SK-N-SH (cell line): Measurements from ENCODE around the gene PEX16.

Source experiments
- CTCF ChIP-seq: fragments of 200-600 bp; sonication (generic); IDR thresholded peaks from 2 replicates; pipeline ENCODE4 v1.6.1; 2017; ENCODE audit warnings: antibody characterized with exemption, mild to moderate bottlenecking, moderate library complexity
- SIN3A ChIP-seq: IDR thresholded peaks from 2 replicates; pipeline ENCODE4 v1.6.1; 2012; ENCODE audit warnings: low read depth, mild to moderate bottlenecking, low read length, moderate library complexity, borderline replicate concordance
- YY1 ChIP-seq: IDR thresholded peaks from 2 replicates; pipeline ENCODE4 v1.4.0; 2012; ENCODE audit warnings: low read depth, mild to moderate bottlenecking
- TF ChIP-seq, protein P1 (sequence below): IDR thresholded peaks from 2 replicates; pipeline ENCODE4 v1.4.0; 2012; ENCODE audit warnings: low read depth

DNA sequence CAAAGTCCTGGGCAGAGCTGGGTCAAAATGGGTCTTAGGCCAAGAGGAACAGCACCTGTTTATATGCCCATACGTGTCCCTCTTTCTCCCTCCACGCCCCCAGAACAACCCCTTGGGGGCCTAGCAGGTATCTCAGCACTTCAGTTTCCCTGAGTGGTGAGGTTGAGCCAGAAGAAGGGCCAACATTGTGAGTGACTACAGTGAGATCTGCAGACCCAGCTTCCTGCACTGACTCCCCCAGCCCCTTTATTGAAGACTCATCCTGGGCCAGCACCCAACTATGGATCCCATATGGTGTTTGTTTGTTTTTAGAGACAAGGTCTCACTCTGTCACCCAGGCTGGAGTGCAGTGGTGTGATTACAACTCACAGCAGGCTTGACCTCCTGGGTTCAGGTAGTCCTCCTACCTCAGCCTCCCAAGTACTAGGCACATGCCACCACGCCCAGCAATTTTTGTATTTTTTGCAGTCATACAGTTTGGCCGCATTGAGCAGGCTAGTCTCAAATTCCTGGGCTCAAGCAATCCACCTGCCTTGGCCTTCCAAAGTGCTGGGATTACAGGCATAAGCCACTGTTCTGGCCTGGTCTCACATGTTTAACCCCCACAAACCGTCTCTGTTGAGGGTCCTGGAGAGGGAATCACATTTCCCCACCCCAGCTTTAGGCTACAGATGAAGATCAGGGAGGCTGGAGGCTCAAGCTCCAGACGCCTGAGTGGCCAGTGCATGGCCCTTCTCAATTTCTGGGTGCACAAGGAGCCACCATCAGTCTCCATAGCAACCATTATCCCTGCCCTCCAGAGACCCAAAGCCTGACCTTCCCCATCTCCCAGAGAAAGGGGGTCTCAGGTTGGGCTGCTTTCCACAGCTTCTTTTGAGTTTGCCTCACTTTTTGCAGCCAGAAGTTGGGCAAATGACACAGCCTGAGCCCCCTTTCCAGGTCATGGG lies 3.1 kb upstream of the PEX16 start:
- TF ChIP-seq, protein P1, sequence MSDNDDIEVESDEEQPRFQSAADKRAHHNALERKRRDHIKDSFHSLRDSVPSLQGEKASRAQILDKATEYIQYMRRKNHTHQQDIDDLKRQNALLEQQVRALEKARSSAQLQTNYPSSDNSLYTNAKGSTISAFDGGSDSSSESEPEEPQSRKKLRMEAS, result no peak
- TF ChIP-seq CTCF (no peak), YY1 (no peak), SIN3A (no peak)
